GM23248 (cell line): ENCODE measurements around the gene CD58. TPM values are rescaled to one million over a fixed set of nuclear protein-coding genes. Genes with fewer than 3 reads are reported as not detected.
"Not testable (repeated sequence)": the region's sequence is repeated elsewhere in the genome, so short reads cannot be mapped to it uniquely, and the experiment has no call there.

Experiments
- DNase-seq: peaks from one replicate; pipeline ENCODE4 v3.0.0-alpha.2; 2015
- H2AFZ ChIP-seq: fragments of 200-600 bp; sonication (generic); 2 replicates; pipeline ENCODE4 v1.6.1; 2016; ENCODE audit warnings: antibody characterized with exemption
- H3F3A ChIP-seq: fragments of 200-600 bp; sonication (generic); 2 replicates; pipeline ENCODE4 v1.6.1; 2016; ENCODE audit warnings: mild to moderate bottlenecking, antibody characterized with exemption, mixed run types; ENCODE audit not compliant: insufficient read depth
- H3K27ac ChIP-seq: fragments of 200-600 bp; sonication (generic); 2 replicates; pipeline ENCODE4 v1.5.1; 2016; ENCODE audit warnings: mild to moderate bottlenecking
- H3K27me3 ChIP-seq: fragments of 200-600 bp; sonication (generic); replicated peaks from 2 replicates; pipeline ENCODE4 v1.6.1; 2016; ENCODE audit warnings: mild to moderate bottlenecking; ENCODE audit not compliant: insufficient read depth
- H3K36me3 ChIP-seq: fragments of 200-600 bp; sonication (generic); 2 replicates; pipeline ENCODE4 v1.6.1; 2016; ENCODE audit warnings: low read depth, mild to moderate bottlenecking
- H3K4me1 ChIP-seq: fragments of 200-600 bp; sonication (generic); 2 replicates; pipeline ENCODE4 v1.6.1; 2016; ENCODE audit warnings: mild to moderate bottlenecking; ENCODE audit not compliant: insufficient read depth
- H3K4me2 ChIP-seq: fragments of 200-600 bp; sonication (generic); one replicate; pipeline ENCODE4 v1.6.1; 2016; ENCODE audit warnings: mild to moderate bottlenecking; ENCODE audit not compliant: unreplicated experiment
- H3K4me3 ChIP-seq: fragments of 200-600 bp; sonication (generic); 2 replicates; pipeline ENCODE4 v1.5.1; 2016; ENCODE audit warnings: mild to moderate bottlenecking
- H3K79me2 ChIP-seq: fragments of 200-600 bp; sonication (generic); 2 replicates; pipeline ENCODE4 v1.6.1; 2016; ENCODE audit warnings: mild to moderate bottlenecking; ENCODE audit not compliant: insufficient read depth
- H3K9ac ChIP-seq: fragments of 200-600 bp; sonication (generic); 2 replicates; pipeline ENCODE4 v1.6.1; 2016; ENCODE audit warnings: mild to moderate bottlenecking
- H3K9me2 ChIP-seq: fragments of 200-600 bp; sonication (generic); 2 replicates; pipeline ENCODE4 v1.6.1; 2016; ENCODE audit warnings: mixed run types, mild to moderate bottlenecking, moderate library complexity; ENCODE audit not compliant: insufficient read depth
- H3K9me3 ChIP-seq: fragments of 200-600 bp; sonication (generic); one replicate; pipeline ENCODE4 v1.6.1; 2017; ENCODE audit warnings: low read depth
- H4K20me1 ChIP-seq: fragments of 200-600 bp; sonication (generic); 2 replicates; pipeline ENCODE4 v1.6.0; 2016; ENCODE audit not compliant: insufficient read depth
- whole genome bisulfite sequencing, 2 experiments: methylation state at CpG; one replicate each; pipeline ENCODE4 v1.1.6; 2015 to 2017; ENCODE audit warnings: low lambda C conversion rate in 2 of 2, low coverage in 1 of 2; ENCODE audit errors: missing lambda C conversion rate in 2 of 2; 5-methylcytosine and 5-hydroxymethylcytosine counted together
- in situ Hi-C: fragments of 300-500 bp; cut with MboI; formaldehyde crosslinking; loops from 2 replicates; pipeline ENCODE4 v1.15.0; 2020
- polyA plus RNA-seq: library from polyadenylated mRNA; unstranded; fragments of >200 nt; fragmentation: Nextera tagmentation; extraction: Ambion mirVana; gene quantifications from 2 replicates; pipeline ENCODE4 v1.2.1, GENCODE V29; 2016
- total RNA-seq: library from RNA; depleted of rRNA; stranded (reverse); fragments of >200 nt; shearing (Covaris generic); gene quantifications from 2 replicates; pipeline ENCODE4 v1.2.3, GENCODE V29; 2014

CD58 gene
- total and polyA plus RNA-seq, 2 experiments from 2014 or later, result 14.1 to 30.0 TPM

DNA sequence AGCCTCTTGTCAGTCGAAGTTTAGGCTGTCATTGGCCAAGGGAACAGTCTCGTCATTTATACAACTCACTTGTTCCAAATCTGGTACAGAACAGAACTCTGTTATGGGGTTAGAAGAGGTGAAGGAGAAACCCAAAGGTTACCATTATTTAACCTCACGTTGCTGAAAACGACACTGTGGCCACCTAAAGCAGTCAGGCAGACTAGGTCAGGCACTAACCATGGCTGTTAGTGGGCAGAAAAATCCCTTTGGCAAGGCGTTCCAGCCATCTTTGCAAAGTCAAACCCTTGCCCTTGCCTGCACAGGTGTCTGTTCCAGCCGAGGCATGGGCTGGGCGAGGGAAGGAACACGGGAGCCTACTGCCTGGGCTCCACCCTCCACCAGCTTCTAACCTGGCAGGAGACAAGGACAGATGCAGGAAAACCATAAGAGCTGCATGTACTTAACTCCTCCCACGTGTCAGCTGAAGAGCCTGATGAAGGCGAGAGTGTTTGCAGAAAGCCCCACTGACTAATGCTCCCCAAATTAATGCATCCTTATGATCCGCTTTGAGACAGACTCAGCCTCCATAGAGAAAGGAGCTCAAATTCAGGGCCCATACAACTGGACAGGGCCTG, 27.7 kb upstream of the CD58 start:
- not testable (repeated sequence) for H3K9me2 ChIP-seq, H3K27me3 ChIP-seq, H4K20me1 ChIP-seq, DNase-seq, H3K27ac ChIP-seq, H3K4me1 ChIP-seq, H3F3A ChIP-seq, H3K4me2 ChIP-seq, H3K9ac ChIP-seq, H3K36me3 ChIP-seq, H2AFZ ChIP-seq, H3K9me3 ChIP-seq, H3K79me2 ChIP-seq, H3K4me3 ChIP-seq
- in situ Hi-C loops, result loop anchor here (25.0 kb wide), 1 partner anchor 464 kb away; the partner anchor contains the start of gene TTF2
- WGBS, 2 experiments, result 62 to 67% methylated on average over 11 of the region's 11 CpGs

DNA sequence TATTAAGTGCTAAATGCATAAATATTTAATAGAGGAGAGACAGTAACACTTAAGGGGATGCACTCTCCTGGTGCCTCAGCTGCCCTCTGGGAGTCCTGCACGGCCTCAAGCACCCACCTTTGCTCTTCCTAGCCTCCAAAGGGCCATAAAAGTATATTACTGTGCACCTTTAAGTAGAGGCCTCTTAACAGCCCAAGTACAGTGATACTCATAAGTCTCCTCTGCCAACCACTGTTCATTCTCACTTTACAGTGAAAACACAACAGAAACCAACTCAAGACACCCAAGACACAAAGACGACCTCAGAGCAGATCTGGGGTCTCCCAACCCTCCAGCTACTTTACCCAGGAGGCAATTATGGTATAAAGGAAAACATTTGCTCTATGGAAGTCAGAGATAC, 26.6 kb upstream of the CD58 start:
- H3K4me3 ChIP-seq, H3K27me3 ChIP-seq, H3K4me2 ChIP-seq, H3K9ac ChIP-seq, H3K9me3 ChIP-seq, H3K4me1 ChIP-seq, H3K36me3 ChIP-seq, H3F3A ChIP-seq, H3K9me2 ChIP-seq, H4K20me1 ChIP-seq, DNase-seq, H3K79me2 ChIP-seq, H3K27ac ChIP-seq, H2AFZ ChIP-seq: not testable (repeated sequence)
- in situ Hi-C loops, result loop anchor here (25.0 kb wide), 1 partner anchor 465 kb away; the partner anchor contains the start of gene TTF2
- WGBS, 2 experiments, result 4 to 6% methylated on average over 2 of the region's 2 CpGs

DNA sequence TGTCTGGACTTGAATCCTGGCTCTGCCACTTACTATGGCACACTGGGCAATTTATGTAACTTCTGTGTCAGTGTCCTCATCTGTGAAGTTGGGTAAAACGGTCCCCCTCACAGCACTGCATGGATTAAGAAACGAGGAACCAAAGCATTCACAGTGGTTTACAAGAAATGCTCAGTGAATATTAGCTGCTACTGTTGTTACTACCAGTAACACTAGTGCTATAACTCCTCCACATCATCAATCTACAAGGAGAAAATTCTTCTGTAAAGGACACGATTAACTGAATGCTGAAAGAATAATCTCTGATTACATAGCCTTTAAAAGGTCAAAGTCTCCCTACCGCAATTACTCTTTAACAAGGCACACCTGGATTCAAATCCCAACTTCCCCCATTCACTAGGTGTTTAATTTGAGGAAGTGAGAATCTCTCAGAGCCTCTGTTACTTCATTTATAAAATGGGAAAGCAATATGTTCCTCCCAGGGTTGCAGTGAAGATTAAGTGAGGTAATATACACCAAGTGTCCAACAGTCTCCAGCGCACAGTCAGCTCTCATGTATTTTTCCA, 26.0 kb upstream of the CD58 start:
- not testable (repeated sequence) for H3K4me3 ChIP-seq, H3K27me3 ChIP-seq, H4K20me1 ChIP-seq, H3F3A ChIP-seq, H3K9me3 ChIP-seq, H3K36me3 ChIP-seq, H3K4me2 ChIP-seq, H3K79me2 ChIP-seq, H3K27ac ChIP-seq, H3K9me2 ChIP-seq, H2AFZ ChIP-seq, DNase-seq, H3K4me1 ChIP-seq, H3K9ac ChIP-seq
- in situ Hi-C loops, result loop anchor here (25.0 kb wide), 1 partner anchor 465 kb away; the partner anchor contains the start of gene TTF2
- WGBS, 2 experiments, result 83 to 88% methylated on average over 5 of the region's 5 CpGs

DNA sequence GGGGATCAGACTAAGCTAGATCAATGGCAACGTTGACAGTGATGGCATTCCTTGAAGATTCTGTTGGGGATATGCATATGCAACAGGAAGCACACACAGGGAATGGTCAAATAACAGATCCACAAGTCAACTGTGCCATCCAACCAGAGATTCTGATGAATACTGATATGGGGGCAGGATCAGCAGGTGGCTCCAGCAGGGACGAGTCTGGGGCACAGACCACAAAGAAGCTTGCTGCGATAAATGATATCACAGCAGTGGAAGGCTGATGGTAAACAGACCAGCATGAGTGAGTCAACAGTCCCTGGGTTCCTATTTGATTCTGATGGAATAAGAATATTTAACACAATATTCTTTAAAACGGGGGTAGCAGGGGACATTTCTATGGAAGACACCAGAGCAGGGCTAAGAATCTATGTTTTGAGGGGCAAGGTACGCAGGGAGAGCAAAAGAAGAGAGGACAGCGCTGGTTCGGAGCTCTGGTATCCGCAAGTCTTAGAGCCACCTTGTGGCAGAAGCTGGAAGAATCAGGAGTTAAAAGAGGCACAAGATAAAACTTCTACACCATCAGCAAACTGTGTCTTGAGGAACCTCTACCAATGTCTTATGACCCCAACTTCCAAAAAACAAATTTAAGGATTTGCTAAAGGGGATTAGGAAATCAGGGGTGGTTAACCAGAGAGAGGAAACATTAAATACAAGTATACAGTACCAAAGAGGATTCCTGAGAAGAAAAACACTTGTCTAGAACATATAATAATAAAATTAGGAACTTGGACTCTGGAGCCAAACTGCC, 25.3 kb upstream of the CD58 start:
- WGBS, 2 experiments, result 14 to 19% methylated on average over 8 of the region's 8 CpGs
- H3K9ac ChIP-seq, H3K4me1 ChIP-seq, H4K20me1 ChIP-seq, H3K79me2 ChIP-seq, H3K27me3 ChIP-seq, H3K9me2 ChIP-seq, H3K9me3 ChIP-seq, H3F3A ChIP-seq, H3K27ac ChIP-seq, H3K36me3 ChIP-seq: not testable (repeated sequence)
- H3K4me2 ChIP-seq, result peak overlapping the region; percentile 39
- peak overlapping the region; percentile 49 for H3K4me3 ChIP-seq
- H2AFZ ChIP-seq, result peak overlapping the region; percentile 44; the same call in 1 of the 2 replicates
- in situ Hi-C loops, result loop anchor here (25.0 kb wide), 1 partner anchor 466 kb away; the partner anchor contains the start of gene TTF2
- DNase-seq, result peak; percentile 54

DNA sequence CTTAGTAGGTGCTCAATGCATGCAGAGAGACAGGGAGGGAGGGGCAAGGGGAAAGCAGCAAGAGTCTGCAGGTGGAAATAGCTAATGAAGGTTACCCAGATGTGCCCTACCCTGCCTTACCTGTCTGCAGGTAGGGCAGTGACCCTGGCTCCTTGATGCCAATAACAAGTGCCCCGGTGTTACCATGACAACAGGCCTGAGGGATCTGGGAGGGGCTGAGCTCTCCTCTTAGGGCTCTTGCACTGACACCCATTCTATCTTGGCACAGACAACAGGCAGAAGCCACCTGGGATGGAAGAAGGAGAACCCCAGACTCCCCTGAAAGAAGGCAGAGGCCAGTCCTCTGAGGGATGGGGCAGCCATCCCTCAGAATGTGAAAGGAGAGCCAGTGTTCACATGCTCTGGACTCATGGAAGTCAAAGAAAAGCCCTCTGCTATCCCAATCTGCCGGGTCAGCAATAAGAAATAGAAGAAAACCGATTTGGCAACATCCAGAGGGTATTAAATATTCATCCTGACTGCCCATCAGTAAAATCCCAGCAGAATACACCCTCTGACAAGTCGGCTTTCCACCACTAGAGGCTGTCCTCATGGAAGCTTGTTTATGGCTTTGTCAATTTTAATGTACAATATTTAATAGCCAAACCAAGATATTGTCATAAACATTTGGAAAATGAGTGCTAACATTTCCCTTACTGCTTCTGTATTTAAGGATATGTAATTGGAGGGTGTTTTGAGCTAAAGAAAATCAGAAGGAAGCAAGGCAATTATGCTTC, 24.4 kb upstream of the CD58 start:
- WGBS, 2 experiments, result 52 to 54% methylated on average over 4 of the region's 4 CpGs
- H3K79me2 ChIP-seq, H3K27me3 ChIP-seq, H4K20me1 ChIP-seq, H2AFZ ChIP-seq, H3K9me2 ChIP-seq, H3K4me1 ChIP-seq, H3K4me2 ChIP-seq, H3K27ac ChIP-seq, H3F3A ChIP-seq, H3K4me3 ChIP-seq, H3K36me3 ChIP-seq, H3K9ac ChIP-seq, H3K9me3 ChIP-seq: not testable (repeated sequence)
- peak; percentile 39 for DNase-seq
- in situ Hi-C loops, result loop anchor here (25.0 kb wide), 1 partner anchor 467 kb away; the partner anchor contains the start of gene TTF2

DNA sequence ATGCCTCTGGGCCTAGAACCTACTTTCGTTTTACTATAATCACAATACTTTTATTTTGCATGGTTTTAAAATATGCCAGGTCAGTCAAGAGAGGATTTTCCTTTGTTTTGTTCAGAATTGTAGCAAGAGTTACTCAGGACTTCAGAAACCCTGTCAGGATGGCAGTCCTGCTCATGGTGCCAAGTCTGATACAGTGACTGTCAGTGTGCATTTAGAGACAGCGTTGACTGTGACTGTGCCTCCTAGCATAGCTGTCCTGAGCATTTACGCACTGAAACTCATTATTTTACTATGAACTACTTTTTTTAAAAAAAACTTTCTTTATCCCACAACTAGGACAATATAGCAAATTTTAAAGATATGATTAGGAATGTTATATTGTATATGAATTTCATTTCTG, 23.2 kb upstream of the CD58 start:
- not testable (repeated sequence) for H3K9me3 ChIP-seq, H3K27ac ChIP-seq, H3K79me2 ChIP-seq, H2AFZ ChIP-seq, H3K4me1 ChIP-seq, H3K4me3 ChIP-seq, H3K9me2 ChIP-seq, H4K20me1 ChIP-seq, H3K27me3 ChIP-seq, H3K36me3 ChIP-seq, DNase-seq, H3F3A ChIP-seq, H3K9ac ChIP-seq, H3K4me2 ChIP-seq
- in situ Hi-C loops, result loop anchor here (25.0 kb wide), 1 partner anchor 468 kb away; the partner anchor contains the start of gene TTF2
- WGBS, 2 experiments, result 89 to 90% methylated on average over 3 of the region's 3 CpGs

DNA sequence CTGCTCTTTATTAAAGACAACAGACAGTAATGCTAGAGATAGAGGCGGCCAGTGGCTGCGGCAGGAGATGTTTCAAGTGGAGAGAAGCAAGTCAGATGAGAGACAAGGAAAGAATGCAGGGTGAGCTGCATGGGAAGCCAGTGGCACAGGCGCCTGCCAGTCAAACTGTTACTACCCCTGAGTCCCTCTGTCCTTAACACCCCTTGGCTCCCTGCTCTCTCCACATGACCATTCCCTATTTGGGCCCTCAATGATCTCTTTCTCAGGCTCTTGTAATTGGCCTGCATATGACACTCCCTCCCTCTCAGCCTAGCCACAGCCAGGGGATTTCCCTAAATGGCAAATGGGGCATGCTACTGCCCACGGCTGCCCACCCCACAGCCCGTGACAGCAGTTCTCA, 22.6 kb upstream of the CD58 start:
- not testable (repeated sequence) for H3K27me3 ChIP-seq, DNase-seq, H3K9ac ChIP-seq, H2AFZ ChIP-seq, H3F3A ChIP-seq, H3K4me1 ChIP-seq, H3K79me2 ChIP-seq, H3K9me3 ChIP-seq, H4K20me1 ChIP-seq, H3K27ac ChIP-seq, H3K36me3 ChIP-seq, H3K4me3 ChIP-seq, H3K4me2 ChIP-seq, H3K9me2 ChIP-seq
- in situ Hi-C loops, result loop anchor here (25.0 kb wide), 1 partner anchor 469 kb away; the partner anchor contains the start of gene TTF2
- WGBS, 2 experiments, result 83 to 85% methylated on average over 5 of the region's 5 CpGs
